Measurements from ENCODE around the gene KREMEN2. TPM values are rescaled to one million over a fixed set of nuclear protein-coding genes. Genes with fewer than 3 reads are reported as not detected.

KREMEN2 gene
- total and polyA plus RNA-seq, 2 of the 4 experiments (the other 2 are of a cell fraction) = 0.03 TPM; not detected in 1

DNA sequence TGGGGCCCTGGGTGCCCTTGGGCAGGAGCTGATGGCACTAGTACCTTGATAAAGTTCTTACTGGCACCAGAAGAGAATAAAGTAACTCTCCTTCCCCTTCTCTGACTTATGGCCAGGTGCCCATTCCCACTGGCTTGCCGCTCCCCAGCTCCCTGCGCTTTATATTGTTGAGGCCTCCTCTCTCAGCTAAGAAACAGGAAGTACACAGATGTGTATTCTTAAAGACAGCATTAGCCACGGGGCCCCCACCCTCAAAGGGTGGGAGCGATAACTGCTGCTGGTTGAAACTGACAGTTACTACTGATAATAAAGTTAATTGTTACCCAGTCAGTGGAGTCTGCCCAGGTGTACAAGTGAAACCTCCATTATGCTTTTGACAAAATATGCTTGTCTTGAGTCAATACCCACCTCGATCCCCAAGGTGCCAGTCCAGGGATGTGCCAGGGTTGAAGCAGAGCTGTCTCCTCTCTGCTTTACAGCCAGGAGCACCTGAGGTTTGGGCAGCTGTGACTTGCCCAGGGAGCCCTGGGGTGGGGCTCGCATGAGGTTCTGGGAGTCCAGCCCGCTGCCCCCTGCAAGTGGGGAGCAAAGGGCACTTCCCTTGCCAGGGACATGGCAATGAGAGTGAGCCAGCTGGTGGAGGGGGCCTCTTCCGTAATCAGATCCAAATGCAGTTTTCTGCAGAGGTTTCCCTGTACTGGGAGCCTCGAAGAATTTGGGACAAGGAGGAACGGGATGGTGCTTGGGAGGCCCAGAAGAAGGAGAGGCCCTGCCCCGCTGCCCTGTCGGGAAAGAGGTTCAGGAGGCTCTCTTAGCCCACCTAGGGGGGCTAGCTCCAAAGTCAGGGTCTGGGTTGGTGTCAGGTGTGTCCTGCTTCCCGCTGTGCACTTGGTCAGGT, 43.2 kb downstream of the KREMEN2 start:
- Histone ChIP-seq H3K9me1 (ENCODE audit: insufficient read depth, low read length) (no peaks in the 10 kb centered on the region), H2BK15ac (ENCODE audit: low read depth, low read length) (no peak overlapping the region), H3K23ac (ENCODE audit: low read depth, low read length) (no peak overlapping the region), H2AK5ac (ENCODE audit: low read depth, low read length) (peak overlapping the region; percentile 24; the same call in 1 of the 2 replicates), H2BK20ac (ENCODE audit: low read depth, low read length) (no peak overlapping the region), H3K36me3 (ENCODE audit: control insufficient read depth, insufficient read depth, low read length) (no peaks in the 10 kb centered on the region), H2AFZ (replicated peaks; ENCODE audit: low read length, poor library complexity) (no peak overlapping the region), H3K9ac (ENCODE audit: low read depth, low read length) (no peak overlapping the region), H2BK120ac (ENCODE audit: low read depth, low read length) (no peak overlapping the region), H4K91ac (ENCODE audit: insufficient read depth, low read depth, low read length) (no peak overlapping the region), H3K4me3 (ENCODE audit: insufficient read depth, low read depth, low read length) (no peak overlapping the region), H3K9me3 (ENCODE audit: control insufficient read depth, insufficient read depth, low read length) (no peaks in the 10 kb centered on the region), H3K27ac (ENCODE audit: insufficient read depth, low read length) (no peak overlapping the region), H2BK5ac (ENCODE audit: low read depth, low read length, poor library complexity, severe bottlenecking) (no peak overlapping the region), H3K27me3 (ENCODE audit: control insufficient read depth, insufficient read depth, low read length) (peaks cover 30% of the 10 kb centered on the region), H3K4me2 (ENCODE audit: low read depth, low read length) (no peak overlapping the region), H4K8ac (ENCODE audit: low read depth in 2 of 2, low read length in 2 of 2) (no peak overlapping the region), H3K18ac (ENCODE audit: low read depth, low read length) (no peak overlapping the region), H3K4me1 (ENCODE audit: control insufficient read depth, insufficient read depth, low read length) (peaks cover 3% of the 10 kb centered on the region; the same call in 1 of the 2 replicates), H2AK9ac (replicated peaks; ENCODE audit: low read depth, low read length, poor library complexity) (peak overlapping the region; percentile 57), H3K56ac (ENCODE audit: extremely low read depth, insufficient read depth, low read length) (no peak overlapping the region), H3K79me1 (ENCODE audit: low read depth in 1 of 2, low read length in 2 of 2) (no peaks in the 10 kb centered on the region), H4K5ac (ENCODE audit: low read depth, low read length) (no peak overlapping the region), H3K4ac (ENCODE audit: low read depth, low read length) (no peak overlapping the region), H4K20me1 (ENCODE audit: insufficient read depth, low read length) (no peaks in the 10 kb centered on the region), H3K14ac (replicated peaks; ENCODE audit: low read depth, low read length) (no peak overlapping the region)
- intact Hi-C loops (cut with micrococcal nuclease) (no loop called here), in situ Hi-C loops (cut with MboI; ENCODE audit: low sequenced_read_pairs) (no loop called here), dilution Hi-C loops (cut with HindIII; ENCODE audit: low sequenced_read_pairs, unreplicated experiment) (no loop called here)
- no peak for DNase-seq
- POLR2A ChIA-PET (ENCODE audit: unreplicated experiment) = no interaction called here
- CTCF ChIA-PET = interaction anchor here (1.1 kb wide), 1 partner anchor 25 kb away, joined by 3 read pairs; no protein-coding TSS in a partner anchor
- BruUV-seq (replicated peaks) = no TSS peak
- 72% methylated on average over 5 of the region's 13 CpGs; no CpG with 5 or more reads in 1 of the 2 experiments for WGBS, 2 experiments (ENCODE audit: extremely low coverage in 2 of 2, insufficient read length in 1 of 2)
- no peak for ATAC-seq (ENCODE audit: low read depth)
- no peak for TF ChIP-seq RAD21 (IDR thresholded peaks at IDR 0.05; ENCODE audit: low read length)
- TF ChIP-seq, protein P1, sequence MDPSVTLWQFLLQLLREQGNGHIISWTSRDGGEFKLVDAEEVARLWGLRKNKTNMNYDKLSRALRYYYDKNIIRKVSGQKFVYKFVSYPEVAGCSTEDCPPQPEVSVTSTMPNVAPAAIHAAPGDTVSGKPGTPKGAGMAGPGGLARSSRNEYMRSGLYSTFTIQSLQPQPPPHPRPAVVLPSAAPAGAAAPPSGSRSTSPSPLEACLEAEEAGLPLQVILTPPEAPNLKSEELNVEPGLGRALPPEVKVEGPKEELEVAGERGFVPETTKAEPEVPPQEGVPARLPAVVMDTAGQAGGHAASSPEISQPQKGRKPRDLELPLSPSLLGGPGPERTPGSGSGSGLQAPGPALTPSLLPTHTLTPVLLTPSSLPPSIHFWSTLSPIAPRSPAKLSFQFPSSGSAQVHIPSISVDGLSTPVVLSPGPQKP (IDR thresholded peaks at IDR 0.05; ENCODE audit: borderline replicate concordance, low read depth, low read length) = no peak
- TF ChIP-seq BHLHE40 (IDR thresholded peaks at IDR 0.05; ENCODE audit: low read depth, low read length) = no peak
- no peak for TF ChIP-seq NFE2L2 (IDR thresholded peaks at IDR 0.05; ENCODE audit: low read depth, low read length)
- TF ChIP-seq, protein P2, sequence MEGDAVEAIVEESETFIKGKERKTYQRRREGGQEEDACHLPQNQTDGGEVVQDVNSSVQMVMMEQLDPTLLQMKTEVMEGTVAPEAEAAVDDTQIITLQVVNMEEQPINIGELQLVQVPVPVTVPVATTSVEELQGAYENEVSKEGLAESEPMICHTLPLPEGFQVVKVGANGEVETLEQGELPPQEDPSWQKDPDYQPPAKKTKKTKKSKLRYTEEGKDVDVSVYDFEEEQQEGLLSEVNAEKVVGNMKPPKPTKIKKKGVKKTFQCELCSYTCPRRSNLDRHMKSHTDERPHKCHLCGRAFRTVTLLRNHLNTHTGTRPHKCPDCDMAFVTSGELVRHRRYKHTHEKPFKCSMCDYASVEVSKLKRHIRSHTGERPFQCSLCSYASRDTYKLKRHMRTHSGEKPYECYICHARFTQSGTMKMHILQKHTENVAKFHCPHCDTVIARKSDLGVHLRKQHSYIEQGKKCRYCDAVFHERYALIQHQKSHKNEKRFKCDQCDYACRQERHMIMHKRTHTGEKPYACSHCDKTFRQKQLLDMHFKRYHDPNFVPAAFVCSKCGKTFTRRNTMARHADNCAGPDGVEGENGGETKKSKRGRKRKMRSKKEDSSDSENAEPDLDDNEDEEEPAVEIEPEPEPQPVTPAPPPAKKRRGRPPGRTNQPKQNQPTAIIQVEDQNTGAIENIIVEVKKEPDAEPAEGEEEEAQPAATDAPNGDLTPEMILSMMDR (conservative IDR thresholded peaks at IDR 0.05; ENCODE audit: low read depth, low read length) = no peak
- TF ChIP-seq, protein P3, sequence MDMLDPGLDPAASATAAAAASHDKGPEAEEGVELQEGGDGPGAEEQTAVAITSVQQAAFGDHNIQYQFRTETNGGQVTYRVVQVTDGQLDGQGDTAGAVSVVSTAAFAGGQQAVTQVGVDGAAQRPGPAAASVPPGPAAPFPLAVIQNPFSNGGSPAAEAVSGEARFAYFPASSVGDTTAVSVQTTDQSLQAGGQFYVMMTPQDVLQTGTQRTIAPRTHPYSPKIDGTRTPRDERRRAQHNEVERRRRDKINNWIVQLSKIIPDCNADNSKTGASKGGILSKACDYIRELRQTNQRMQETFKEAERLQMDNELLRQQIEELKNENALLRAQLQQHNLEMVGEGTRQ (IDR thresholded peaks at IDR 0.05; ENCODE audit: low read depth, low read length) = no peak
- TF ChIP-seq RFX5 (IDR thresholded peaks at IDR 0.05; ENCODE audit: low read depth, low read length) = no peak
- TF ChIP-seq MAFK (IDR thresholded peaks at IDR 0.05; ENCODE audit: low read depth, low read length) = no peak
- TF ChIP-seq FOS (IDR thresholded peaks at IDR 0.05; ENCODE audit: low read depth, low read length) = no peak
- TF ChIP-seq POLR2A (IDR thresholded peaks at IDR 0.05; ENCODE audit: low read depth, low read length) = no peak
- TF ChIP-seq RCOR1 (IDR thresholded peaks at IDR 0.05; ENCODE audit: insufficient replicate concordance, low read length) = no peak
- no peak for TF ChIP-seq CEBPB (IDR thresholded peaks at IDR 0.05; ENCODE audit: low read depth, low read length)
- no peak for TF ChIP-seq CHD1 (IDR thresholded peaks at IDR 0.05; ENCODE audit: low read depth, low read length)
- TF ChIP-seq SMC3 (IDR thresholded peaks at IDR 0.05; ENCODE audit: low read depth, low read length) = no peak
- no peak for TF ChIP-seq MAZ (IDR thresholded peaks at IDR 0.05; ENCODE audit: borderline replicate concordance, low read depth, low read length)
